Psoas muscle (tissue), 8 donors: ENCODE data around the gene SH3RF2. TPM values are rescaled to one million over a fixed set of nuclear protein-coding genes. Genes with fewer than 3 reads are reported as not detected.

ENCODE experiments used
- ATAC-seq, 4 donors: fragments of 200-7000 bp; cut with Tn5 transposase; one replicate each; pipeline ENCODE4 v1.9.1; 2020; ENCODE audit warnings: moderate library complexity in 3 of 4, mild to moderate bottlenecking in 2 of 4
- DNase-seq, 2 donors: peaks; one replicate each; pipeline ENCODE4 v3.0.0-alpha.2; 2020
- H3K27ac ChIP-seq: fragments of 200-600 bp; one replicate; pipeline ENCODE4 v1.8.0; 2022
- H3K27me3 ChIP-seq, 3 donors: fragments of 200-600 bp in 1 of 3; one replicate each; pipeline versions ENCODE4 v1.6.1 to v1.8.0; 2013 to 2022; ENCODE audit warnings: low read length in 2 of 3, mild to moderate bottlenecking in 2 of 3, moderate library complexity in 1 of 3; ENCODE audit not compliant: insufficient read depth in 3 of 3
- H3K36me3 ChIP-seq, 2 donors: fragments of 200-600 bp in 1 of 2; one replicate each; pipeline versions ENCODE4 v1.6.1 to v1.8.0; 2013 to 2022; ENCODE audit warnings: low read depth in 1 of 2, mild to moderate bottlenecking in 1 of 2, moderate library complexity in 1 of 2; ENCODE audit not compliant: insufficient read depth in 1 of 2
- H3K4me1 ChIP-seq: fragments of 200-600 bp; one replicate; pipeline ENCODE4 v1.8.0; 2022
- H3K4me3 ChIP-seq: fragments of 200-600 bp; one replicate; pipeline ENCODE4 v1.8.0; 2022; ENCODE audit warnings: mild to moderate bottlenecking
- H3K9me3 ChIP-seq: fragments of 200-600 bp; one replicate; pipeline ENCODE4 v1.8.0; 2022
- WGBS, 3 donors: extraction: QIAGEN DNeasy Blood & Tissue Kit; methylation state at CpG; one replicate each; pipeline versions ENCODE4 v1.1.6 to v1.1.7; 2013; 5-methylcytosine and 5-hydroxymethylcytosine counted together
- intact Hi-C, 2 donors: fragments of 100-400 bp; cut with DNase I; formaldehyde crosslinking; loops; one replicate each; pipeline versions ENCODE4 v1.11.0 to v1.14.2; 2022
- polyA plus RNA-seq, 3 donors: library from polyadenylated mRNA; stranded (reverse); fragments of 200-250 nt; gene quantifications; one replicate each; pipeline ENCODE4 v1.2.3, GENCODE V29; 2013
- total RNA-seq, 4 donors: library from RNA; stranded (reverse); fragmentation: NEBNext Ultra II Directional in 2 of 4; extraction: Animal tissue kit (Norgen Biotek cat#: 25700) in 2 of 4; gene quantifications; one replicate each; pipeline versions ENCODE4 v1.2.1 to v1.2.4, GENCODE V29; 2021 to 2023
- TF ChIP-seq, protein P1 (sequence below): fragments of 200-600 bp; IDR thresholded peaks from one replicate; pipeline ENCODE4 v1.8.0; 2022; ENCODE audit warnings: antibody characterized with exemption
- donor health status: healthy with polysubstance abuse.
- donor health status: DM: no; HTN: no; CAD: no; lungs with moderate emphysema.
- donor health status: Bipolar disorder and iron deficiency.
- donor health status: healthy.
- donor health status: DM: yes; HTN: yes; CAD: no.
- donor health status: DM: no; HTN: no; CAD: no.
- donor health status: DM: no; HTN: no; CAD: no.
- donor health status: DM: yes; HTN: yes; CAD: no.

SH3RF2 gene
- total and polyA plus RNA-seq, 7 donors: 1.1 to 64.1 (median 24.3) TPM

DNA sequence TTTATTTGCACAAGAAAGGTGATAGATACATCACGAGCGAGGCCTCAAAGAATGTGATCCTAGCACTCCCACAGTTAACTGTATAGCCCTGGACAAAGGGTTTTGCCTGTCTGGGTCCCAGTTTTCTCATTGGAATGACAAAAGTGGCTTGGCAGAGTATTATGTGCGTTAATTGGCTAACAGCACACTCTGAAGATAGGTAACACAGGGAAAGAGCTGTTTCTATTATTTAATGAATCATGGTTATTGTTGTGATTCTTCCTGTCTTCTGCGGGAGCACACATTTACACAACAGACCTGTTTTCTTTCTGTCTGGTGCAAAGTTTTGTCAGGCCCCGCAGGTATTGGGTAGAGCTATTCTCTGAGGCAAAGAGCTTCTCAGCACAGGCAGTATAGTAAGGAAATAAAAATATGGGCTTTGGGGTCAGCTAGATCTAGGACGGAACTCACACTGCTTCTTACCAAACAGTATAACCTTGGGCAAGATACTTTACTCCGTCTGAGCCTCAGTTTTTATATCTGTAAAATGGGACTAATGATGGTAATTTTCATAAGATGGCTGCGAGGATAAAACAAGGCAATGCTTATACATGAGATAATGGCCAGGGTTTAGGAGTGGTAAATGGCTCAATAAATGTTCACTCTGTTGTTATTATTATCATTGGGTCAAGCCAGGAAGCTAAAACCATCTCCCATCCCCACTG lies 90.1 kb downstream of the SH3RF2 start:
- Histone ChIP-seq H3K27me3 (no peaks in the 10 kb centered on the region), H3K9me3 (no peaks in the 10 kb centered on the region), H3K4me3 (no peak overlapping the region), H3K27ac (no peak overlapping the region), H3K36me3 (no peaks in the 10 kb centered on the region), H3K4me1 (peaks cover 5% of the 10 kb centered on the region)
- ATAC-seq (no peak), DNase-seq (no peak)
- TF ChIP-seq, protein P1, sequence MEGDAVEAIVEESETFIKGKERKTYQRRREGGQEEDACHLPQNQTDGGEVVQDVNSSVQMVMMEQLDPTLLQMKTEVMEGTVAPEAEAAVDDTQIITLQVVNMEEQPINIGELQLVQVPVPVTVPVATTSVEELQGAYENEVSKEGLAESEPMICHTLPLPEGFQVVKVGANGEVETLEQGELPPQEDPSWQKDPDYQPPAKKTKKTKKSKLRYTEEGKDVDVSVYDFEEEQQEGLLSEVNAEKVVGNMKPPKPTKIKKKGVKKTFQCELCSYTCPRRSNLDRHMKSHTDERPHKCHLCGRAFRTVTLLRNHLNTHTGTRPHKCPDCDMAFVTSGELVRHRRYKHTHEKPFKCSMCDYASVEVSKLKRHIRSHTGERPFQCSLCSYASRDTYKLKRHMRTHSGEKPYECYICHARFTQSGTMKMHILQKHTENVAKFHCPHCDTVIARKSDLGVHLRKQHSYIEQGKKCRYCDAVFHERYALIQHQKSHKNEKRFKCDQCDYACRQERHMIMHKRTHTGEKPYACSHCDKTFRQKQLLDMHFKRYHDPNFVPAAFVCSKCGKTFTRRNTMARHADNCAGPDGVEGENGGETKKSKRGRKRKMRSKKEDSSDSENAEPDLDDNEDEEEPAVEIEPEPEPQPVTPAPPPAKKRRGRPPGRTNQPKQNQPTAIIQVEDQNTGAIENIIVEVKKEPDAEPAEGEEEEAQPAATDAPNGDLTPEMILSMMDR: no peak
- intact Hi-C loops: no loop called here
- WGBS, 3 donors: 71 to 89% (median 84%) methylated on average over 8 of the region's 8 CpGs

DNA sequence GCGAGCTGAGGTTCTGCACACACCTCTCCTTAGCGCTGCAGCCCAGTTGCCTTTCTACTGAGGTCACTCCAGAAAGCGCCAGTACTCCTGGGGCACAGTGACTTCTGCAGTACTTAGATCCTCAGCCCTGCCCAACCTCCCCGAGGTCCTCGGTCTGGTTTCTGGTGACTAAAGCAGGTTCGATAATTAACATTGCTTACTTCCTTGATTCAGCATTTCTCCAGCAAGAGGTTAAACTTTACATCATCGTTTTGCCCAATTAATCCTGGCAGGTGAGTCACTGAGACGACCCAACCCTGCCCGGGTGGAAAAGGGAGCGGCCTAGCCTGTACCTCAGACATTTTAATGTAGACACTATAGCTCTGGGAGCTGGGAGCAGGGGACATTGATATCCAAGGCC lies 91.4 kb downstream of the SH3RF2 start:
- Histone ChIP-seq H3K27ac (no peak overlapping the region), H3K9me3 (no peaks in the 10 kb centered on the region), H3K4me3 (no peak overlapping the region), H3K27me3 (no peaks in the 10 kb centered on the region), H3K36me3 (no peaks in the 10 kb centered on the region), H3K4me1 (peaks cover 5% of the 10 kb centered on the region)
- TF ChIP-seq, protein P1: no peak
- intact Hi-C loops: no loop called here
- peak in 1 of 4 donors; percentile 39 for ATAC-seq
- WGBS, 3 donors: 81 to 86% (median 83%) methylated on average over 10 of the region's 10 CpGs
- no peak for DNase-seq

DNA sequence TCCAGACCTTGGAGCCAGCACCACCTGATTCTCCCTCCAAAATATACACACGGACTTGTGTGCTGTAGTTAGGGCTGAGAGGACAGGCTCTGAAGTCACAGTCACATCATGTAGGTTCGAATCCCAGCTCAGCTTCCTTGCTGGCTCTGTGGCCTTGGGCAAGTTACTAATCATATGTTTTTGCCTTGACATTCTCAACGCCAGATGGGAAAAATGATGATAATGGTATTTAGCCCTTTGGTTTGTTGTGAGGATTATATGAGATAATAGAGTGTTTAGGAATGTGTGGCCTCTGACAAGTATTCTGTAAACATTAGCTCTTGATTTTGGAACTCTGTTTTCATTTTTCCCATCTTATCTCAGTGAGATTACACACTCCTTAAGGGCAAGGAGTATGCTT lies 96.5 kb downstream of the SH3RF2 start:
- 79 to 89% (median 85%) methylated on average over 3 of the region's 3 CpGs for whole genome bisulfite sequencing, 3 donors
- Histone ChIP-seq H3K4me1 (no peaks in the 10 kb centered on the region), H3K36me3 (no peaks in the 10 kb centered on the region), H3K27ac (no peak overlapping the region), H3K9me3 (no peaks in the 10 kb centered on the region), H3K4me3 (no peak overlapping the region), H3K27me3 (no peaks in the 10 kb centered on the region)
- no peak for DNase-seq
- ATAC-seq: no peak
- intact Hi-C loops: no loop called here
- TF ChIP-seq, protein P1: no peak

DNA sequence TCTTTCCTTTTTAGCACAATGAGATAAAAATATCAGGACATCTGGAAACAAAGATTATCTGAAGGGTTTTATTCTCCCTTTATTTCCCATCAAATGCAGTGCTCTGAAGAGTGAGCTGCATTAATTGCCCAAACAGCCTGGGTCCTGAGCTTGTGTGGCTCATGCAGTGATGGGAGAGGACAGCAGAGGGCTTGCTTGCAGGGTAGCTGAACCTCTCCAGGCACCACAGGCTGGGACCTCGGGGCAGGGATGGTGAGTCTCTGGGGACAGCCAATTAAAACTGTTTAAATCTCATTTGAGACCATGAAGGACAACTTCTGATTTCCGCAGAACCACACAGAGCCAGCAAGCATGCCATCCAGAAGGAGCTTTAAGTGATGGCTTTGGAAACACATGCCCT lies 97.7 kb downstream of the SH3RF2 start:
- Histone ChIP-seq H3K9me3 (no peaks in the 10 kb centered on the region), H3K4me3 (no peak overlapping the region), H3K27ac (no peak overlapping the region), H3K4me1 (no peaks in the 10 kb centered on the region), H3K36me3 (no peaks in the 10 kb centered on the region), H3K27me3 (no peaks in the 10 kb centered on the region)
- ATAC-seq (peak in 2 of 4 donors; percentile 7 to 29), DNase-seq (no peak)
- 38 to 41% (median 39%) methylated on average over 2 of the region's 2 CpGs for WGBS, 3 donors
- intact Hi-C loops: no loop called here
- TF ChIP-seq, protein P1: no peak

DNA sequence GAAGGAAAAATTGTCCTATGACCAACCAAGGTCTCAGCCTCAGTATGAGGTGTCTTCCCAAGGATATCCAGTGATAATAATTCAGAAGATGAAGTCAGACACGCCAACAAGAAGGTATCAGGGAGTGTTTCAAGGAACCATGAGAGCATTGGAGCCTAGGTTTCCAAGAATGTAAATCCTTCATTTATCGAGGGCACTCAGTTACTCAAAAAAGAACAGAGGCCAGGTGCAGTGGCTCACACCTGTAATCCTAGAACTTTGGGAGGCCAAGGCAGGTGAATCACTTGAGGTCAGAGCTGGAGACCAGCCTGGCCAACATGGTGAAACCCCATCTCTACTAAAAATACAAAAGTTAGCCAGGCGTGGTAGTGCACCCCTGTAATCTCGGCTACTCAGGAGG lies 98.2 kb downstream of the SH3RF2 start:
- H3K36me3 ChIP-seq: no peaks in the 10 kb centered on the region
- no peaks in the 10 kb centered on the region for H3K27me3 ChIP-seq
- no peaks in the 10 kb centered on the region for H3K9me3 ChIP-seq
- WGBS, 3 donors: 41 to 88% (median 77%) methylated on average over 4 of the region's 4 CpGs
- H3K4me1 ChIP-seq: no peaks in the 10 kb centered on the region
- peak in 3 of 4 donors; percentile 30 to 69 (median 50) for ATAC-seq
- DNase-seq: no peak
- no peak overlapping the region for H3K4me3 ChIP-seq
- H3K27ac ChIP-seq: no peak overlapping the region
- intact Hi-C loops: no loop called here
- TF ChIP-seq, protein P1: no peak
